ACC112 (cell line): Measurements from ENCODE around the gene ADAR.

Experiments used
- H2AFZ ChIP-seq: fragments of 200-600 bp; sonication (generic); one replicate; pipeline ENCODE4 v1.6.0; 2017; ENCODE audit warnings: antibody characterized with exemption, low read length; ENCODE audit not compliant: unreplicated experiment
- H3K27ac ChIP-seq: fragments of 200-600 bp; sonication (generic); 2 replicates; pipeline ENCODE4 v1.5.1; 2014; ENCODE audit warnings: low read depth, mild to moderate bottlenecking, antibody characterized with exemption, low read length, moderate library complexity
- H3K27me3 ChIP-seq: fragments of 200-600 bp; sonication (generic); 2 replicates; pipeline ENCODE4 v1.6.1; 2014; ENCODE audit warnings: mild to moderate bottlenecking, antibody characterized with exemption, low read length, moderate library complexity, mixed read lengths; ENCODE audit not compliant: insufficient read depth
- H3K36me3 ChIP-seq: fragments of 200-600 bp; sonication (generic); 2 replicates; pipeline ENCODE4 v1.6.1; 2016; ENCODE audit warnings: mild to moderate bottlenecking, antibody characterized with exemption, low read length, moderate library complexity, mixed read lengths; ENCODE audit not compliant: insufficient read depth
- H3K4me1 ChIP-seq: fragments of 200-600 bp; sonication (generic); one replicate; pipeline ENCODE4 v1.6.1; 2016; ENCODE audit warnings: low read length, mixed read lengths; ENCODE audit not compliant: insufficient read depth, unreplicated experiment, control insufficient read depth
- H3K4me3 ChIP-seq: fragments of 200-600 bp; sonication (generic); 2 replicates; pipeline ENCODE4 v1.5.1; 2014; ENCODE audit warnings: mild to moderate bottlenecking, low read depth, low read length
- H3K79me2 ChIP-seq: fragments of 200-600 bp; sonication (generic); one replicate; pipeline ENCODE4 v1.6.0; 2016; ENCODE audit warnings: low read length; ENCODE audit not compliant: control insufficient read depth, unreplicated experiment, insufficient read depth

Gene ADAR

DNA sequence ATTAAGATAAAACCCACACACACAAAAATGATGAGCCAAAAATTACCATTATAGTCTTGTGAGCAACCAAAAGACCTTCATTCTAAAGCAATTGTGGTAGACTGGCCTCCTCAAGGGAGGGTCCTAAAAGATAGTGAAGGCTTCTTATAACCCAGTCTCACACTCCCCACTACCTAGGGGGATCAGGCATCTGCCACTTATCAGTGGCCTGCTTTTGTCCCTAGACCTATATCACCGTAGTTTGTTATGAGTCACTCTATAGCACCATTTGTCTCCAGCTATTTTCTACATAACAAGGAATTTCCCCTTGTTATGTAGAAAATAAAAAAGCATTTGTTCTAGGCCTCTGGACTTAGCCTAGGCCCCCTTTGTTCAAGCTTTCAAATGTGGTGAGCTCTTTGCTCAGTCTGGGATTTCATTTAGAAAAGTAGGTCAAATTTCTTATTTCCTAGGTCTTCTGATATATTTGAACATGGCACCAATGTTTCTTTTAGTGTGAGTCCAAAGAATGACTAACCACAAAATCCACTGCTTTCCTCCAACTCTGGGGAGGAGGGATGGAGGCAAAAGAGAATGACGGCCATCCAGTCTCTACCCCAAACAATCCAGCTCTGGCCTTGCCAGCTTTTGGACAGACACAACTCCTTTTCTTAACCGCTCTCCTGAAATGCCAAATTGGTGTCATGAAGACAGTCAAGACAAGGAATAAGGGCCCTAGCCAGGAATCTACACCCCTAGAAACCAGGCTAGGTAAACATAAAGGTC, 8.9 kb downstream of the ADAR start:
- peaks cover 19% of the 10 kb centered on the region for H3K4me1 ChIP-seq

DNA sequence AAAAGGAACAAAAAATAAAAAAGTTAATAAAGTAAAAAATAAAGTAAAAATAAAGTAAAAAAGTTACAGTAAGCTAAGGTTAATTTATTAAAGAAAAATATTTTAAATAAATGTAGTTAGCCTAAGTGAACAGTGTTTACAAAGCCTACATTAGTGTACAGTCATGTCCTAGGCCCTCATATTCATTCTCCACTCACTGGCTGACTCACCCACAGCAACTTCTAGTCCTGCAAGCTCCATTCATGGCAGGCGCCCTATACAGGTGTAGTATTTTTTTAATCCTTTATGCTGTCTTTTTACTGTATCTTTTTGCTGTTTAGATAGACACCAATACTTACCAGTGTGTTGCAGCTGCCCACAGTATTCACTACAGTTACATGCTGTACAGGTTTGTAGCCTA, 12.4 kb downstream of the ADAR start:
- Histone ChIP-seq H3K4me1 (peaks cover 19% of the 10 kb centered on the region), H3K79me2 (peaks cover 66% of the 10 kb centered on the region), H3K27me3 (no peaks in the 10 kb centered on the region), H3K4me3 (no peak overlapping the region), H2AFZ (no peak overlapping the region), H3K27ac (no peak overlapping the region), H3K36me3 (peaks cover 73% of the 10 kb centered on the region)

More for the DNA sequence above, 8.9 kb downstream of the ADAR start:
- Histone ChIP-seq H3K27me3 (no peaks in the 10 kb centered on the region), H3K36me3 (peaks cover 66% of the 10 kb centered on the region), H3K79me2 (peaks cover 83% of the 10 kb centered on the region), H3K4me3 (no peak overlapping the region), H2AFZ (no peak overlapping the region), H3K27ac (peak overlapping the region; percentile 35; the same call in 1 of the 2 replicates)

DNA sequence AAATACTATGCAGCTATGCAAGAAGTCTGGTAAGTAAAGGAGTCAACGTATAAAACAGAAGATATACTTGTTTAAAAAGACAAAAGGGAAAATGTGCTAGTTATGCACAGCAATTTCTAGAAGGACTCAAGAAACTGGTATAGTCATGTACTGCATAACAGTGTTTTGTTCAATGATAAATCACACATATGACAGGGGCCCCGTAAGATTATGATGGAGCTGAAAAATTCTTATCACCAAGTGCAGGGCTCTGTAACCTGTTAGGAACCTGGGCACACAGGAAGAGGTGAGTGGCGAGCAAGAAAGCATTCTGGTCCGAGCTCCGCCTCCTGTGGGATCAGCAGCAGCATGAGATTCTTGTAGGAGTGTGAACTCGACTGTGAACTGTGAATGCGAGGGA, 13.2 kb downstream of the ADAR start:
- peaks cover 59% of the 10 kb centered on the region for H3K79me2 ChIP-seq
- peaks cover 78% of the 10 kb centered on the region for H3K36me3 ChIP-seq
- H3K27ac ChIP-seq = no peak overlapping the region
- no peak overlapping the region for H3K4me3 ChIP-seq
- H3K27me3 ChIP-seq = no peaks in the 10 kb centered on the region
- H3K4me1 ChIP-seq = peaks cover 15% of the 10 kb centered on the region
- H2AFZ ChIP-seq = no peak overlapping the region

DNA sequence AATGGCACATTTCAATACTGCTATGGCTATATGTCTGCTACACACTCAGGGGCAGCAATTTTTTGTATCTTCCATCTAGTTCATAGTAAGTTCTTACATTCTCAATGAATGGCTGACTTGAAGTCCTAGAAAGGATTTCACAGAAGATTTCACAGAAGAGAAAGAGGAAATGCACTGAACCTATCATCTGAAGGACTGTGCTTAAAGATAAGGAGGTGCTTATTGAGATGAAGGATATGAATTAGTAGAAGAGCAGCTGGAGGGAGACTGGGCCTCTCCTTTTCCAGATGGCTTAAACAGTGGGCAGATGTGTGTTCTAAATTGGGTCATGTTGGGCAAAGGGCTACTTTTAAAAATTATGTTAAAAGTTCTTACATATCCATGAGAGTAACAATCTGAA, 14.6 kb downstream of the ADAR start:
- H3K4me1 ChIP-seq = peaks cover 4% of the 10 kb centered on the region
- no peaks in the 10 kb centered on the region for H3K27me3 ChIP-seq
- peaks cover 48% of the 10 kb centered on the region for H3K79me2 ChIP-seq
- peaks cover 80% of the 10 kb centered on the region for H3K36me3 ChIP-seq
- H3K4me3 ChIP-seq = no peak overlapping the region
- H2AFZ ChIP-seq = no peak overlapping the region
- H3K27ac ChIP-seq = no peak overlapping the region

DNA sequence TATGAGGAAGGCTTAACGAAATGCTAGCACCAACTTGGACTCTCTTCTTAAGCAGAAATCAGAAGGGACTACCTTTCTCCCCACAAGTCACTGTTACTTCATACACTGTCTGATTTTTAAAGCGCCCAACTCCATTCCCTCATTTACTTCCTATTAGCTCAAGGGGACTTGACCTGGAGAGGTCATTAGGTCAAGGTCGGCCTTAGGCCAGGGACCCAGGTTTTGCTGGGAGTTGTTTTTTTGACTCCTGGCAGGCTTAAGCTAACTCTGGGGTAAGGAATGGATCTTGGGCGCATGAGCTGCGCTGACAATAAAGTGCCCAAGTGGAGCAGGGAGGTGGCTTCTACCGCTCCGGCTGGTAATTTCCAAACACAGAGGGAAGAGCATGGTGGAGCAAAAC, 16.8 kb downstream of the ADAR start:
- Histone ChIP-seq H2AFZ (no peak overlapping the region), H3K79me2 (peaks cover 32% of the 10 kb centered on the region), H3K4me3 (no peak overlapping the region), H3K4me1 (peaks cover 4% of the 10 kb centered on the region), H3K27me3 (no peaks in the 10 kb centered on the region), H3K27ac (no peak overlapping the region), H3K36me3 (peaks cover 75% of the 10 kb centered on the region)

DNA sequence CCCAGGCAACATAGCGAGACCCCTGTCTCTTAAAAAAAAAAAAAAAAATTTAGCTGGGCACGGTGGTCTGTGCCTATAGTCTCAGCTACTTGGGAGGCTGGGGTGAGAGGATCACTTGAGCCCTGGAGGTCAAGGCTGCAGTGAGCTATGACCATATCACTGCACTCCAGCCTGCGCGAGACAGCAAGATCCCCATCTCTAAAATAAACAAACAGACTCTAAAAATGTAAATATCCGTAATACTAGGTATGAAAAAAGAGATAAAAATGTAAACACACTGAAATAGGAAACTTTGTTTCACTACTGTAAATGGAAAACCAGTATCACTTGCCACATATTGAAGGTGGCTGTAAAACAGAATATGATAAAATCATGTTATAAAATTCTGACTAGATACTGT, 17.2 kb downstream of the ADAR start:
- Histone ChIP-seq H3K79me2 (peaks cover 32% of the 10 kb centered on the region), H2AFZ (no peak overlapping the region), H3K4me1 (peaks cover 1% of the 10 kb centered on the region), H3K27me3 (no peaks in the 10 kb centered on the region), H3K27ac (no peak overlapping the region), H3K4me3 (no peak overlapping the region), H3K36me3 (peaks cover 76% of the 10 kb centered on the region)

DNA sequence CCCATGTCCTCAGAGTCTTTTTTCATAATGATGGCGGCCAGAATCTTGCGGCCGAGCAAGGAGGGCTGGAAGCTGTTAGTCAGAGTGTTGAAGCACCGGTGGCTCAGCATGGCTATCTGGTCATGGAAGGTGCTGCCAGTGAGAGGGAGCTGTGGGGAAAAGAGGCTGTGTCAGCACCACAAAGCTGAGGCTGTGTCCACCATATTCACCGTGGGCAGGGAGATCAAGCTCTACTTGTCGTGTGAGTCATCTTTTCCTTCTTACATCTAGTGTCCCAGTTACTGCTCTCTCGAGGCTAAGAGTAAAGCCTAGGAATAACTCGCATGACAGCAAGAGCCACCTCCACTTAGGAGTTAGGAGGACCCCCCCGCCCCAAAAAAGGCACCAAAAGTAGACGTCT, 18.2 kb downstream of the ADAR start:
- H3K4me1 ChIP-seq = no peaks in the 10 kb centered on the region
- no peaks in the 10 kb centered on the region for H3K27me3 ChIP-seq
- H3K36me3 ChIP-seq = peaks cover 80% of the 10 kb centered on the region
- no peak overlapping the region for H3K4me3 ChIP-seq
- H3K79me2 ChIP-seq = peaks cover 28% of the 10 kb centered on the region
- no peak overlapping the region for H2AFZ ChIP-seq
- no peak overlapping the region for H3K27ac ChIP-seq

DNA sequence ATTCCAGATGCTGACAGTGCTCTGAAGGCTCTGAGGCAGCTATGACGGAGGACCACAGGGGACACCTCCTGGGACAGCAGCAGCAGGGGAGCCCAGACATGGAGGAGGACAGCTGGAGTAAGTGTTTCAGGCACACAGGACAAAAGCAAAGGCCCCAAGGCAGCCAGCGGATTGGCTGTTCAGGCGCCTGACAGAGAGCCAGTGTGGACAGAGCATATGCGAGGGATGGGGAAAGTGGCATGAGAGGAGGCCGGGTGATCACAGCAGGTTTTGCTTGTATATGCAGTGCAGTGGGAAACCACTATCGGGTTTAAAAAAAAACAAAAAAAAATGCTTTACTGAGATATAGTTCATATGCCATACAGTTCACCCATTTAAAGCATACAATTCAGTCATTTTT, 21.3 kb downstream of the ADAR start:
- no peak overlapping the region for H2AFZ ChIP-seq
- no peaks in the 10 kb centered on the region for H3K4me1 ChIP-seq
- no peak overlapping the region for H3K4me3 ChIP-seq
- no peaks in the 10 kb centered on the region for H3K27me3 ChIP-seq
- no peak overlapping the region for H3K27ac ChIP-seq
- peaks cover 89% of the 10 kb centered on the region for H3K36me3 ChIP-seq
- H3K79me2 ChIP-seq = peaks cover 9% of the 10 kb centered on the region

DNA sequence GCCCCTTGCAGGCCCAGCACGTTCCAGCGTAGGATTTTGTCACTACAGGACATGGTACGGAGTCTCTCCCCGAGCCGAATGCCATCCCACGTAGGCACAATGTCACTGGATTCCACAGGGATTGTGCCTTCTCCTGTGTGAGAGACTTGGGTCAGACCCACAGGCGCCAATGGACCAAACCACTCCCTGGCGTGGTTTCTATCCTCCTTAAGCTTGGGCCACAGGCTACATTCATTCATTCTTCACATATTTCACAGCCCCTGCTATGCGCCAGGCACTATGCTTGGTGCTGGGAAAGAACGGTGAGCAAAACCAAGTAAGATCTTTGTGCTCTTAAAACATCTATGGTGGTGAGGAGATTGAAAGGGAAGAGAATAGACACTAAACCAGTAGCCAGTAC, 21.8 kb downstream of the ADAR start:
- Histone ChIP-seq H3K4me3 (no peak overlapping the region), H3K27ac (no peak overlapping the region), H3K36me3 (peaks cover 85% of the 10 kb centered on the region)

DNA sequence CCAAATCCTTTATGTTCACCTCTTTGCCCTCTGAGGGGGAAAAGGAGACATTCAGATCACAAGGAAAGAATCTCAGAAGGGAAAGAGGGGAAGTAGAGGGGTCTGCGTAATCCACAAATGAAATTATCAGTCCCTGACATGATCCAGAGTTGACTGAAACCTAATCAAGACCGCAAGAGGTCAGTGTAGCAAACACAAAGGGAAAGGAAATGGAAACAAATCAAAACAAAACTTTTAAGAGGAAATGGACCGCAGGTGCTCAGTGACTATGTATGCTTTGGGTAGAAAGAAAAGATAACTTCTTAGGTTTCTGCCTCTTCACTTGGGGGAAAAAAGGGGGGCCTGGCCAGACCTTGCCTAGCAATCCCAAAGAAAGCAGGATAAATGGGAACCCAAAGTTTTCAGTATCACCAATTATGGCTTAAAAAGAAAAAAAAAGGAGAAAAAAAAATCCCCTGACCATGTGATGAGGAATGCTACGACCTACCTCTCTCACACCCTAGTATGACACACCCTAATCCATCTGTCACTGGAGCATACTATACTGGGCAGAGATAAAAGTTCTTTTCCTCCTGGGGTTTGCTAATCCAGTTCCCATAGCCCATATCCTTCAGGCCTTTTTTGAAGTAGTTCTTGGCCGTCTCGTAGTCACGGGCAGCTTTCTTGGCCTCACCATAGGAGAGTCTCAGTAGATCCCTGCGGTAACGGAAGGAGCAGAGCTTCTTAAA, 23.6 kb downstream of the ADAR start:
- H3K36me3 ChIP-seq = peaks cover 74% of the 10 kb centered on the region
- no peak overlapping the region for H3K4me3 ChIP-seq
- H3K27me3 ChIP-seq = no peaks in the 10 kb centered on the region
- no peak overlapping the region for H2AFZ ChIP-seq
- H3K27ac ChIP-seq = no peak overlapping the region
- H3K79me2 ChIP-seq = peaks cover 4% of the 10 kb centered on the region
- H3K4me1 ChIP-seq = no peaks in the 10 kb centered on the region

More for the DNA sequence above, 21.8 kb downstream of the ADAR start:
- no peaks in the 10 kb centered on the region for H3K27me3 ChIP-seq
- peaks cover 7% of the 10 kb centered on the region for H3K79me2 ChIP-seq
- no peak overlapping the region for H2AFZ ChIP-seq
- no peaks in the 10 kb centered on the region for H3K4me1 ChIP-seq

DNA sequence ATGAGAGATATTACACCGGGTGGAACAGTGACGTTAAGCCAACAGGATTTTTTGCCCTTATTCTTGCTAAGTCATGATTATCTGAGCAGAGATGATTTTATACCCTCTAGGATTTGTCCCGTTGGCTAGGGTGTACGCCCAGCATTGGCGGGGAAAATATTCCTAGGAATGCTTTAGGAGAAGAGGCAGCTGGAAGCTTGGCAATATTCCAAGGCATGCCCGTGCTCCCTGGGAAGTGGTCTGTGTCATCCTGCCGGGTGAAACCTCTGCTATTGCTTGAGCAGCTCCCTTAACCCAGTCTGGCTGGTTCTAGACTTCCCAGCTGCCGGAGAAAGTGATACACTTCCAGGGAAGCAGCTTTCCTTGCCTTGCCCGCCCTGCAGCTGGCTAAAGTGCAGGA, 24.2 kb downstream of the ADAR start:
- H3K27me3 ChIP-seq = no peaks in the 10 kb centered on the region
- H3K4me3 ChIP-seq = no peak overlapping the region
- H3K4me1 ChIP-seq = no peaks in the 10 kb centered on the region
- peaks cover 4% of the 10 kb centered on the region for H3K79me2 ChIP-seq
- H3K27ac ChIP-seq = no peak overlapping the region
- H2AFZ ChIP-seq = no peak overlapping the region
- peaks cover 68% of the 10 kb centered on the region for H3K36me3 ChIP-seq
